ENCODE results near the gene BUD23. TPM values are rescaled to one million over a fixed set of nuclear protein-coding genes. Genes with fewer than 3 reads are reported as not detected.
"Not testable (repeated sequence)": the region's sequence is repeated elsewhere in the genome, so short reads cannot be mapped to it uniquely, and the experiment has no call there.

The BUD23 gene
- polyA plus RNA-seq, 4 donors: 37.8 to 90.0 (median 61.7) TPM

DNA sequence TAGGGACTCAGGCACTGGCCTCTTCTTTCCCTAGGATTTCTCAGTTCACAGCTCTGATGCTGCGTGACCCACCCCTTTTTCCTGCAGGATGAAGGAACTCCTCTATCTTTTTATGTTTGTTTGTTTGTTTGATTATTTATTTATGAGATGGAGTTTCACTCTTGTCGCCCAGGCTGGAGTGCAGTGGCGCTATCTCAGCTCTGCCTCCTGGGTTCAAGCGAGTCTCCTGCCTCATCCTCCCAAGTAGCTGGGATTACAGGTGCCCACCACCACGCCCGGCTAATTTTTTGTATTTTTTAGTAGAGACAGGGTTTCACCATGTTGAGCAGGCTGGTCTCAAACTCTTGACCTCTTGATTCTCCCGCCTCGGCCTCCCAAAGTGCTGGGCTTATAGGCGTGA is 37.0 kb downstream of the BUD23 start:
- H3K4me3 ChIP-seq (ENCODE audit: low read depth in 1 of 3, low read length in 3 of 3); H3K27ac ChIP-seq (ENCODE audit: low read depth in 1 of 3, low read length in 2 of 3); FAIRE-seq; H3K27me3 ChIP-seq (ENCODE audit: control insufficient read depth in 3 of 3, insufficient read depth in 3 of 3, low read length in 3 of 3); DNase-seq; H3K36me3 ChIP-seq (ENCODE audit: control insufficient read depth in 3 of 3, insufficient read depth in 2 of 3, low read depth in 1 of 3, low read length in 3 of 3); H3K9me3 ChIP-seq (ENCODE audit: control insufficient read depth in 2 of 2, insufficient read depth in 1 of 2, low read depth in 1 of 2, low read length in 1 of 2): not testable (repeated sequence)
- 93 to 96% (median 94%) methylated on average over 9 of the region's 9 CpGs for WGBS, 3 donors
- H3K4me1 ChIP-seq (ENCODE audit: control insufficient read depth in 3 of 3, insufficient read depth in 2 of 3, low read depth in 1 of 3, low read length in 2 of 3): peaks cover 0 to 38% (median 4%) of the 10 kb centered on the region in 3 donors

DNA sequence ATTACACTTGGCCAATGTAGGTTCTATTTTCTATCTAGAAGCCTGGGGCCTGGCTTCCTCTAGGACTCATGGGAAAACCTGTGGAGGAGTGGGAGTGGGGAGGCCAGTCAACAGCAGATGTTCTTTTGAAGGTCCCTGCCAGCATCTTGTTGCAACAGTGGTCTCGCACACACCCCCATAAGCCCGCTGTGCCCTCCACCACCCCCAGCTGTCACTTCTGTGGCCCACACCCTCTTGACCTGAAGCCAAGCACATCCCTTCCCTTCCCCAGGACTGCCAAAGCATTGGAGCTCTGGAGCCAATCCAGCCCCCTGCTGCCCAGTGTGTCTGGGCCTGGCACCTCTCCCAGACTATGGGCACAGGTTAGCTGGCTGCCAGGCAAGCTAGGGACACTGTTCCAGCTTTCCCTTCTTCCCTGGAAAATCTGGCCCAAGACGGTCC is 38.0 kb downstream of the BUD23 start:
- Histone ChIP-seq H3K27me3 (ENCODE audit: control insufficient read depth in 3 of 3, insufficient read depth in 3 of 3, low read length in 3 of 3) (peaks cover 0 to 4% (median 0%) of the 10 kb centered on the region in 3 donors), H3K36me3 (ENCODE audit: control insufficient read depth in 3 of 3, insufficient read depth in 2 of 3, low read depth in 1 of 3, low read length in 3 of 3) (peaks cover 0 to 7% (median 0%) of the 10 kb centered on the region in 3 donors), H3K9me3 (ENCODE audit: control insufficient read depth in 2 of 2, insufficient read depth in 1 of 2, low read depth in 1 of 2, low read length in 1 of 2) (no peaks in the 10 kb centered on the region), H3K27ac (ENCODE audit: low read depth in 1 of 3, low read length in 2 of 3) (no peak overlapping the region), H3K4me3 (ENCODE audit: low read depth in 1 of 3, low read length in 3 of 3) (no peak overlapping the region), H3K4me1 (ENCODE audit: control insufficient read depth in 3 of 3, insufficient read depth in 2 of 3, low read depth in 1 of 3, low read length in 2 of 3) (peaks cover 0 to 29% (median 3%) of the 10 kb centered on the region in 3 donors)
- DNase-seq (no peak), FAIRE-seq (no peak)
- 25 to 57% (median 44%) methylated on average over 3 of the region's 3 CpGs for WGBS, 3 donors

DNA sequence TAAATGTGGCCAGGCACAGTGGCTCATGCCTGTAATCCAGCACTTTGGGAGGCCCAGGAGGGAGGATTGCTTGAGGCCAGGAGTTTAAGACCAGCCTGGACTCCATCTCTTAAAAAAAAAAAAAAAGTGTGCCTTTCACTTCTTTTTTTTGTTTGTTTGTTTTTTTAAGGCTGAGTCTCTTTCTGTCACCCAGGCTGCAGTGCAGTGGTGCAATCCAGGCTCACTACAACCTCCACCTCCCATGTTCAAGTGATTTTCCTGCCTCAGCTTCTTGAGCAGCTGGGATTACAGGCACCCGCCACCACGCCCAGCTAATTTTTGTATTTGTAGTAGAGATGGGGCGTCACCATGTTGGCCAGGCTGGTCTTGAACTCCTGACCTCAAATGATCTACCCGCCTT is 38.8 kb downstream of the BUD23 start:
- not testable (repeated sequence) for FAIRE-seq; H3K4me3 ChIP-seq (ENCODE audit: low read depth in 1 of 3, low read length in 3 of 3); H3K27me3 ChIP-seq (ENCODE audit: control insufficient read depth in 3 of 3, insufficient read depth in 3 of 3, low read length in 3 of 3); DNase-seq; H3K27ac ChIP-seq (ENCODE audit: low read depth in 1 of 3, low read length in 2 of 3); H3K36me3 ChIP-seq (ENCODE audit: control insufficient read depth in 3 of 3, insufficient read depth in 2 of 3, low read depth in 1 of 3, low read length in 3 of 3); H3K9me3 ChIP-seq (ENCODE audit: control insufficient read depth in 2 of 2, insufficient read depth in 1 of 2, low read depth in 1 of 2, low read length in 1 of 2)
- peaks cover 0 to 21% (median 0%) of the 10 kb centered on the region in 3 donors for H3K4me1 ChIP-seq (ENCODE audit: control insufficient read depth in 3 of 3, insufficient read depth in 2 of 3, low read depth in 1 of 3, low read length in 2 of 3)
- WGBS, 3 donors: 25 to 65% (median 55%) methylated on average over 4 of the region's 4 CpGs

DNA sequence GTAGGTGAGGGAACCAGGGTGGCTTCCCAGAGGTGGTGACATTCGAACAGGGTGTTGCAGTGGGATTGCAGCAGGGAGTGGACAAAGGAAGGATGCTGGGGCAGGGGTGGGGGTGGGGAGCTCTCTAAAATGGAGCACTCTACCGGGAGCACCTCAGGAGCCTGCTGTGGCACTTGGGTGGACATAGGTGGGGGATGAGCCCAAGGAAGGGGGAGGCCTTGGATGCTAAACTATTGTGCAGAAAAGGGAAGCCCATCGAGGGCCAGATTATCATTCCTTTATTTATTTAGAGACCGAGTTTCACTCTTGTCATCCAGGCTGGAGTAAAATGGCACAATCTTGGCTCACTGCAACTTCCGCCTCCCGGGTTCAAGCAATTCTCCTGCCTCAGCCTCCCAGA is 39.4 kb downstream of the BUD23 start:
- peaks cover 0 to 15% (median 0%) of the 10 kb centered on the region in 3 donors for H3K4me1 ChIP-seq (ENCODE audit: control insufficient read depth in 3 of 3, insufficient read depth in 2 of 3, low read depth in 1 of 3, low read length in 2 of 3)
- H3K36me3 ChIP-seq (ENCODE audit: control insufficient read depth in 3 of 3, insufficient read depth in 2 of 3, low read depth in 1 of 3, low read length in 3 of 3): no peaks in the 10 kb centered on the region
- no peak for DNase-seq
- 62 to 73% (median 65%) methylated on average over 6 of the region's 6 CpGs for WGBS, 3 donors
- no peaks in the 10 kb centered on the region for H3K9me3 ChIP-seq (ENCODE audit: control insufficient read depth in 2 of 2, insufficient read depth in 1 of 2, low read depth in 1 of 2, low read length in 1 of 2)
- no peak for FAIRE-seq
- H3K4me3 ChIP-seq (ENCODE audit: low read depth in 1 of 3, low read length in 3 of 3): no peak overlapping the region
- H3K27me3 ChIP-seq (ENCODE audit: control insufficient read depth in 3 of 3, insufficient read depth in 3 of 3, low read length in 3 of 3): peaks cover 0 to 4% (median 0%) of the 10 kb centered on the region in 3 donors
- H3K27ac ChIP-seq (ENCODE audit: low read depth in 1 of 3, low read length in 2 of 3): no peak overlapping the region

DNA sequence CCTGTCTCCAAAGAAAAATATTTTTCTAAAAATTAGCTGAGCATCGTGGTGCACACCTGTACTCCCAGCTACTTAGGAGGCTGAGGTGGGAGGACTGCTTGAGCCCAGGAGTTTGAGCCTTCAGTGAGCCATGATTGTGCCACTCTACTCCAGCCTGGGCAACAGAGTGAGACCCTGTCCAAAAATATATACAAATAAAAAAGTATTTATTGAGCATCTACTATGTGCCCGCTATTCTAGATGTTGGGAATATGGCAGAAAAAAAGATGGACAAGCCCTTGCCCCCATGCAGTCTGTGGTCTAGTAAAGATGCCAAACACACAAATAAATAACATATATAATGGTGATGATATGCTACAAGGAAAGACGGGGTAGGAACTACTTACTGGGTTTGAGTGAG is 40.4 kb downstream of the BUD23 start:
- H3K9me3 ChIP-seq (ENCODE audit: control insufficient read depth in 2 of 2, insufficient read depth in 1 of 2, low read depth in 1 of 2, low read length in 1 of 2): no peaks in the 10 kb centered on the region
- H3K36me3 ChIP-seq (ENCODE audit: control insufficient read depth in 3 of 3, insufficient read depth in 2 of 3, low read depth in 1 of 3, low read length in 3 of 3): no peaks in the 10 kb centered on the region
- peaks cover 0 to 4% (median 0%) of the 10 kb centered on the region in 3 donors for H3K4me1 ChIP-seq (ENCODE audit: control insufficient read depth in 3 of 3, insufficient read depth in 2 of 3, low read depth in 1 of 3, low read length in 2 of 3)
- no peak overlapping the region for H3K4me3 ChIP-seq (ENCODE audit: low read depth in 1 of 3, low read length in 3 of 3)
- no peak for DNase-seq
- H3K27me3 ChIP-seq (ENCODE audit: control insufficient read depth in 3 of 3, insufficient read depth in 3 of 3, low read length in 3 of 3): peaks cover 0 to 4% (median 0%) of the 10 kb centered on the region in 3 donors
- FAIRE-seq: no peak
- H3K27ac ChIP-seq (ENCODE audit: low read depth in 1 of 3, low read length in 2 of 3): no peak overlapping the region
- 89 to 94% (median 90%) methylated on average over 3 of the region's 3 CpGs for WGBS, 3 donors

DNA sequence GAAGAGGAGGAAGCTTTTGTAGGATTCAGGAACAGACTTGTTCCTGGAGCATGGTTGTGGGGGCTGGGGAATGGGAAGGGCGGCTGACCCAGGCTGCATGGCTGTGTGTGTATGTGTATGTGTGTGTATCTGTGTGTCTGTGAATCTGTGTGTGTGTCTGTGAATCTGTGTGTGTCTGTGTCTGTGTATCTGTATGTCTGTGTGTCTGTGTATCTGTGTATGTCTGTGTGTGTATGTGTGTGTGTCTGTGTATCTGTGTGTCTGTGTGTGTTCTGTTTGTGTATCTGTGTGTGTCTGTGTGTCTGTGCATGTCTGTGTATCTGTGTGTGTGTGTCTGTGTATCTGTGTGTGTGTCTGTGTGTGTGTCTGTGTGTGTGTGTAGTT is 42.7 kb downstream of the BUD23 start:
- FAIRE-seq (no peak), DNase-seq (no peak)
- no peaks in the 10 kb centered on the region for H3K4me1 ChIP-seq (ENCODE audit: control insufficient read depth in 3 of 3, insufficient read depth in 2 of 3, low read depth in 1 of 3, low read length in 2 of 3)
- H3K27ac ChIP-seq (ENCODE audit: low read depth in 1 of 3, low read length in 2 of 3): no peak overlapping the region
- no peaks in the 10 kb centered on the region for H3K9me3 ChIP-seq (ENCODE audit: control insufficient read depth in 2 of 2, insufficient read depth in 1 of 2, low read depth in 1 of 2, low read length in 1 of 2)
- H3K36me3 ChIP-seq (ENCODE audit: control insufficient read depth in 3 of 3, insufficient read depth in 2 of 3, low read depth in 1 of 3, low read length in 3 of 3): no peaks in the 10 kb centered on the region
- H3K4me3 ChIP-seq (ENCODE audit: low read depth in 1 of 3, low read length in 3 of 3): no peak overlapping the region
- H3K27me3 ChIP-seq (ENCODE audit: control insufficient read depth in 3 of 3, insufficient read depth in 3 of 3, low read length in 3 of 3): no peaks in the 10 kb centered on the region
- WGBS, 3 donors: 73 to 82% (median 73%) methylated on average over 1 of the region's 1 CpG

DNA sequence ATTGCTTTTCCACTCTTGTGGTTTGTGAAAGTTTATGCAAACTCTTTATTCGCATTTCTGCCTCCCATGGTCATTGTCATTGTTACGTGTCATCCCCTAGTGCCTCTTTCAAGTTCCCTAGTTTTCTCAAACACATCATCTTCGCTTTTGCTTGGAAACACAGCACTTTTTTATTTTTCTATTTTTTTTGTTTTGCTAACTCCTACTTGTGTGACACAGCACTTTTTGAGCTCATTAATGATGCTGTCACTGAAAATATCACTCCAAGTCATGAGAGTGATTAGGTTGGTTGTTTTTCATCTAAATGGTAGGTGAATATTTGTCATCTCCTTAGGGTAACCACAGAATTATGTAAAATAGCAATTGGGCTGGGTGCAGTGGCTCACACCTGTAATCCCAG is 44.6 kb downstream of the BUD23 start:
- no peaks in the 10 kb centered on the region for H3K4me1 ChIP-seq (ENCODE audit: control insufficient read depth in 3 of 3, insufficient read depth in 2 of 3, low read depth in 1 of 3, low read length in 2 of 3)

DNA sequence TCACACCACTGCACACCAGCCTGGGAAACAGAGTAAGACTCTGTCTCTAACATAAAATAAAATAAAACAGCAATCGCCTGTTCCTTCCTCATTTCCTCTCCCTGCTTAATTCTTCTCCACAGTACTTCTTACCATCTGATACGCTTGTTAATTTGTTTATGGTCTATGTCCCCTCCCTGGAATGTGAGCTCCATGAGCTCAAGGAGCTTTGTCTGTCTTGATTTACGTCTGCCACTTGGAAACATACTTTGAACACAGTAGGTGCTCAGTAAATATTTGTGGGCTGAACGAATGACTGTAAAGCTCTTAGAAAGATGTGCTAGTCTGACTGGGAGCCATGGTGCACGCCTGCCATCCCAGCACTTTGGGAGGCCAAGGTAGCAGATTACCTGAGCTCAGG is 45.2 kb downstream of the BUD23 start:
- DNase-seq (no peak), FAIRE-seq (no peak)
- Histone ChIP-seq H3K36me3 (ENCODE audit: control insufficient read depth in 3 of 3, insufficient read depth in 2 of 3, low read depth in 1 of 3, low read length in 3 of 3) (no peaks in the 10 kb centered on the region), H3K9me3 (ENCODE audit: control insufficient read depth in 2 of 2, insufficient read depth in 1 of 2, low read depth in 1 of 2, low read length in 1 of 2) (no peaks in the 10 kb centered on the region), H3K4me1 (ENCODE audit: control insufficient read depth in 3 of 3, insufficient read depth in 2 of 3, low read depth in 1 of 3, low read length in 2 of 3) (no peaks in the 10 kb centered on the region), H3K27me3 (ENCODE audit: control insufficient read depth in 3 of 3, insufficient read depth in 3 of 3, low read length in 3 of 3) (no peaks in the 10 kb centered on the region), H3K27ac (ENCODE audit: low read depth in 1 of 3, low read length in 2 of 3) (no peak overlapping the region), H3K4me3 (ENCODE audit: low read depth in 1 of 3, low read length in 3 of 3) (no peak overlapping the region)
- 43 to 54% (median 46%) methylated on average over 5 of the region's 5 CpGs for WGBS, 3 donors

More for the DNA sequence above, 44.6 kb downstream of the BUD23 start:
- FAIRE-seq (no peak), DNase-seq (no peak)
- Histone ChIP-seq H3K27ac (ENCODE audit: low read depth in 1 of 3, low read length in 2 of 3) (no peak overlapping the region), H3K9me3 (ENCODE audit: control insufficient read depth in 2 of 2, insufficient read depth in 1 of 2, low read depth in 1 of 2, low read length in 1 of 2) (no peaks in the 10 kb centered on the region), H3K4me3 (ENCODE audit: low read depth in 1 of 3, low read length in 3 of 3) (no peak overlapping the region), H3K27me3 (ENCODE audit: control insufficient read depth in 3 of 3, insufficient read depth in 3 of 3, low read length in 3 of 3) (no peaks in the 10 kb centered on the region), H3K36me3 (ENCODE audit: control insufficient read depth in 3 of 3, insufficient read depth in 2 of 3, low read depth in 1 of 3, low read length in 3 of 3) (no peaks in the 10 kb centered on the region)
- WGBS, 3 donors: 65 to 88% (median 88%) methylated on average over 3 of the region's 3 CpGs

DNA sequence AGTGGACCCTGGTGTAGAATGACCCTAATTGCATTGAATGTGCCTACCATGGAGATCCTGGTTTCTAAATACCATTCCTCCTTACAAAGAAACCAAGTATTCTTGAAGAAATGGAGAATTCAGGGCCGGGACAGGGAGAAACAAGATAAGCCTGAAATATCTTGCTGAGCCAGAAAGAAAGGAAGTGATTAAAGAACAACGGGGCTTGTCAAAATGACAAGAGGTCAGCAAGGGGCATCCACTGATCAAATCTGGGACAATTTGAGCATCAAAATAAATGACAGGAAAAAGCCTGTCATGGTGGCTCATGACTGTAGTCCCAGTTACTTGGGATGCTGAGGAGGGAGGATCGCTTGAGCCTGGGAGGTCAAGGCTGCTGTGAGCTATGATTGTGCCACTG is 47.1 kb downstream of the BUD23 start:
- Histone ChIP-seq H3K4me3 (ENCODE audit: low read depth in 1 of 3, low read length in 3 of 3) (no peak overlapping the region), H3K27ac (ENCODE audit: low read depth in 1 of 3, low read length in 2 of 3) (no peak overlapping the region), H3K36me3 (ENCODE audit: control insufficient read depth in 3 of 3, insufficient read depth in 2 of 3, low read depth in 1 of 3, low read length in 3 of 3) (peaks cover 0 to 6% (median 0%) of the 10 kb centered on the region in 3 donors), H3K27me3 (ENCODE audit: control insufficient read depth in 3 of 3, insufficient read depth in 3 of 3, low read length in 3 of 3) (no peaks in the 10 kb centered on the region), H3K4me1 (ENCODE audit: control insufficient read depth in 3 of 3, insufficient read depth in 2 of 3, low read depth in 1 of 3, low read length in 2 of 3) (peaks cover 0 to 6% (median 0%) of the 10 kb centered on the region in 3 donors), H3K9me3 (ENCODE audit: control insufficient read depth in 2 of 2, insufficient read depth in 1 of 2, low read depth in 1 of 2, low read length in 1 of 2) (no peaks in the 10 kb centered on the region)
- 30 to 39% (median 33%) methylated on average over 3 of the region's 3 CpGs for WGBS, 3 donors
- FAIRE-seq (no peak), DNase-seq (no peak)

Measured in small intestine (tissue), 7 donors.